ENCODE data around the gene PLEKHH1. TPM values are rescaled to one million over a fixed set of nuclear protein-coding genes. Genes with fewer than 3 reads are reported as not detected.

Gene PLEKHH1
- total RNA-seq, 4 donors from 2014 or later: 1.8 to 6.1 (median 4.0) TPM

DNA sequence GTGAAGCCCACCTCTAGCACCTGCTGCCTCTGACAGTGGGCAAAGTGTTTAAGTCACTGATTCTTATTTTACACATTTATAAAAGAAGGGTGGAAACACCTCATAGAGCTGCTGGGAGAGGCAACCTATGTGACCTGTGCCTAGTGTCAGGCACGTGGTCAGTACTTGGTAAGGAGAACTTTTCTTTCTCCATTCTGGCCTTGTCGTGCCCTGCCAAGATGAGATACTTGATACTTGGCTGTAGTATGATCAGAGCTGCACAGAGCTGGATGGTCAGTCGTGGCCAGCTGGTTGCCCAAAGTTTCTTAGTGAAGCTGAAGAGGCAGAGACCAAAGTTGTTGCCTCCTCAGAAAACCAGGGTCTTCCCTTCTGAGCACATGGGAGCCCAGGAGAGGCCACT lies 24.6 kb downstream of the PLEKHH1 start:
- Histone ChIP-seq H3K27ac (no peak overlapping the region), H3K4me1 (no peaks in the 10 kb centered on the region), H3K36me3 (peaks cover 0 to 10% of the 10 kb centered on the region in 2 donors), H3K9me3 (no peaks in the 10 kb centered on the region), H3K27me3 (no peaks in the 10 kb centered on the region), H3K4me3 (no peak overlapping the region)
- no peak for ATAC-seq
- no peak for TF ChIP-seq POLR2A (IDR thresholded peaks at IDR 0.05)
- TF ChIP-seq EP300 (IDR thresholded peaks at IDR 0.05): no peak
- TF ChIP-seq, protein P1, sequence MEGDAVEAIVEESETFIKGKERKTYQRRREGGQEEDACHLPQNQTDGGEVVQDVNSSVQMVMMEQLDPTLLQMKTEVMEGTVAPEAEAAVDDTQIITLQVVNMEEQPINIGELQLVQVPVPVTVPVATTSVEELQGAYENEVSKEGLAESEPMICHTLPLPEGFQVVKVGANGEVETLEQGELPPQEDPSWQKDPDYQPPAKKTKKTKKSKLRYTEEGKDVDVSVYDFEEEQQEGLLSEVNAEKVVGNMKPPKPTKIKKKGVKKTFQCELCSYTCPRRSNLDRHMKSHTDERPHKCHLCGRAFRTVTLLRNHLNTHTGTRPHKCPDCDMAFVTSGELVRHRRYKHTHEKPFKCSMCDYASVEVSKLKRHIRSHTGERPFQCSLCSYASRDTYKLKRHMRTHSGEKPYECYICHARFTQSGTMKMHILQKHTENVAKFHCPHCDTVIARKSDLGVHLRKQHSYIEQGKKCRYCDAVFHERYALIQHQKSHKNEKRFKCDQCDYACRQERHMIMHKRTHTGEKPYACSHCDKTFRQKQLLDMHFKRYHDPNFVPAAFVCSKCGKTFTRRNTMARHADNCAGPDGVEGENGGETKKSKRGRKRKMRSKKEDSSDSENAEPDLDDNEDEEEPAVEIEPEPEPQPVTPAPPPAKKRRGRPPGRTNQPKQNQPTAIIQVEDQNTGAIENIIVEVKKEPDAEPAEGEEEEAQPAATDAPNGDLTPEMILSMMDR (IDR thresholded peaks at IDR 0.05): no peak
- no peak for TF ChIP-seq POLR2AphosphoS5 (IDR thresholded peaks at IDR 0.05)
- WGBS, 2 donors (ENCODE audit: low coverage in 1 of 2): 85% methylated on average over 3 of the region's 3 CpGs; no CpG with 5 or more reads in 1 of the 2 donors

GRCh38 chr14:67559639-67560038 lies 26.5 kb downstream of the PLEKHH1 start:
- H3K4me3 ChIP-seq: no peak overlapping the region
- H3K9me3 ChIP-seq: no peaks in the 10 kb centered on the region
- peaks cover 0 to 16% of the 10 kb centered on the region in 2 donors for H3K36me3 ChIP-seq
- no peaks in the 10 kb centered on the region for H3K27me3 ChIP-seq
- no peak overlapping the region for H3K27ac ChIP-seq
- TF ChIP-seq POLR2AphosphoS5 (IDR thresholded peaks at IDR 0.05): no peak
- ATAC-seq: no peak
- no peaks in the 10 kb centered on the region for H3K4me1 ChIP-seq
- 51 to 61% methylated on average over 4 of the region's 4 CpGs for WGBS, 2 donors (ENCODE audit: low coverage in 1 of 2)

DNA sequence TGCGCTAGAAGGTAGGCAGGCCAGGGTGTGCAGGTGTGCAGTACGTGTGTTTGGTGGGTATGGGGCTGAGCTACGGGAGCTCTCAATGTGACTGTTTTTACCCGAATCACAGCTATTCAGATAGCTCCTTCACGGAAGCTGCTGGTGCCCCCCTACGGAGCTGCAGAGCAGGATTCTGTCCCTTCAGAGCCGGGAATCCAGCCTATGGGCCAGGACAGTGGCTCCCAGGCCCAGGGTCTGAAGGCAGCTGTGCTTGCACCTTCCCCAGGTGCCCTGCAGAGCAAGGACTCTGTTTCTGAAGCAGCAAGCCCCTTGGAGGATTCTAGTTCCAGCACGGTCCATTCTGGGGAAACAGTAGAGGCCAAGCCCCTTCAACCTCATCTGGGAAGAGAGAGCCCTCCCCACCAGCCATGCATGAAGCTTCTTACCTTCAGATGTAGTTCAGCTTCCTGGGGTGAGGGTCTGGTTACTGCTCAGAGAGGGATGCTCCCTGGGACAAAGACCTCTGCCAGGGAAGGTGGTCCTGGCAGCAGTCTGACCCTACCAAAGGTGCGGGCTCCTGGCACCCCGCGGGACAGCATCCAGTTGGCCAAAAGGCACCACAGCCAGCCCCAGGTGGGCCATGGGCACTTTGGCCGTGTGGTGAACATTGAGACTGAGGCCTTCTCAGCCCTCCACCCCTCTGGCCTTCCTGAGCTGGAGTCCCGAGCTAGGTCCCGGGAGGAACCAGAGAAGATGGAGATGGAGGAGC lies 29.1 kb downstream of the PLEKHH1 start:
- TF ChIP-seq POLR2A (IDR thresholded peaks at IDR 0.05): no peak
- TF ChIP-seq, protein P1 (IDR thresholded peaks at IDR 0.05): no peak
- TF ChIP-seq EP300 (IDR thresholded peaks at IDR 0.05): no peak
- no peak for TF ChIP-seq POLR2AphosphoS5 (IDR thresholded peaks at IDR 0.05)
- Histone ChIP-seq H3K4me1 (no peaks in the 10 kb centered on the region), H3K27ac (no peak overlapping the region), H3K27me3 (no peaks in the 10 kb centered on the region), H3K4me3 (no peak overlapping the region), H3K9me3 (no peaks in the 10 kb centered on the region), H3K36me3 (peaks cover 0 to 16% of the 10 kb centered on the region in 2 donors)
- ATAC-seq: no peak
- 91 to 92% methylated on average over 4 to 7 of the region's 14 CpGs for WGBS, 2 donors (ENCODE audit: low coverage in 1 of 2)

DNA sequence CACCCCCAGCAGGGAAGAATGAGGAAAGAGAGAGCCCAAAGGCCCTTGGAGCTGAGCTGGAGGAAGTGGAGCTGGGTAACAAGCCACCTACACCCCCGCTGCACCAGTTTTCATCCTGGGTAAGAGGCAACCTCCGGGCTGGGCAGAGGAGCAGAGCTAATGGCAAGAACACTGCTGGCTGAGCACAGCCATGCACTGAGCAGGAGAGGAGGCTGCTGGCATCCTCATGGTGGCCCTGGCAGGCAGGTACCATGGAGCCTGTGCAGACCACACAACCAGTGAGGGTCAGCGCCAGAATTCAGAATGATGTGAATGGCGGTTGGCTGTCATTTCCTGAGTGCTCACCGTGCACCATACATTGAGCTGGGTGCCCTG lies 29.7 kb downstream of the PLEKHH1 start:
- Histone ChIP-seq H3K36me3 (peaks cover 0 to 16% of the 10 kb centered on the region in 2 donors), H3K27me3 (no peaks in the 10 kb centered on the region), H3K27ac (no peak overlapping the region), H3K4me1 (no peaks in the 10 kb centered on the region), H3K9me3 (no peaks in the 10 kb centered on the region), H3K4me3 (no peak overlapping the region)
- TF ChIP-seq POLR2A (IDR thresholded peaks at IDR 0.05) (no peak), POLR2AphosphoS5 (IDR thresholded peaks at IDR 0.05) (no peak), EP300 (IDR thresholded peaks at IDR 0.05) (no peak)
- TF ChIP-seq, protein P1 (IDR thresholded peaks at IDR 0.05): no peak
- no peak for ATAC-seq
- 80% methylated on average over 1 of the region's 5 CpGs; no CpG with 5 or more reads in 1 of the 2 donors for WGBS, 2 donors (ENCODE audit: low coverage in 1 of 2)

DNA sequence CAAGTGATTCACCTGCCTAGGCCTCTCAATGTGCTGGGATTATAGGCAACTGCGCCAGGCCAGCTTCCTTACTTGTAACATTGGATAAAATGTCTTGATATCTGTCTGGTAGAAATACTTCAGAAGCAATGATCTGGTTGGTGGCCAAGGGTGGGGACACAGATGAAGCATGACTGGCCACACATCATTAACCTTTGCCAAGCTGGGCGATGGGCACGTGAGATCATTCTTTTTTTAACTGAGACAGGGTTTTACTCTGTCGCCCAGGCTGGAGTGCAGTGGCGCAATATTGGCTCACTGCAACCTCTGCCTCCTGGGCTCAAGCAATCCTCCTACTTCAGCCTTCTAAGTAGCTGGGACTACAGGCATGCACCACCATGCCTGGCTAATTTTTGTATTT lies 31.1 kb downstream of the PLEKHH1 start:
- peaks cover 0 to 16% of the 10 kb centered on the region in 2 donors for H3K36me3 ChIP-seq
- TF ChIP-seq POLR2A (IDR thresholded peaks at IDR 0.05): no peak
- TF ChIP-seq, protein P1 (IDR thresholded peaks at IDR 0.05): no peak
- TF ChIP-seq EP300 (IDR thresholded peaks at IDR 0.05): no peak
- no peak for TF ChIP-seq POLR2AphosphoS5 (IDR thresholded peaks at IDR 0.05)
- no peaks in the 10 kb centered on the region for H3K27me3 ChIP-seq
- no peak for ATAC-seq
- no peaks in the 10 kb centered on the region for H3K9me3 ChIP-seq
- H3K4me1 ChIP-seq: no peaks in the 10 kb centered on the region
- H3K4me3 ChIP-seq: no peak overlapping the region
- no peak overlapping the region for H3K27ac ChIP-seq
- 76 to 78% methylated on average over 3 to 4 of the region's 5 CpGs for WGBS, 2 donors (ENCODE audit: low coverage in 1 of 2)
